Endothelial cell of umbilical vein (primary cell): ENCODE measurements around the gene PTPRH. TPM values are rescaled to one million over a fixed set of nuclear protein-coding genes. Genes with fewer than 3 reads are reported as not detected.

ENCODE experiments used
- BruUV-seq: library from RNA; stranded (reverse); fragments of 400-500 nt; replicated peaks from 2 replicates; lab custom pipeline; 2021; lab: Mats Ljungman, UMichigan
- CTCF ChIA-PET: fragments of 300-600, 350-600 bp; sonication (Branson Sonifier 250); formaldehyde crosslinking; loops from one replicate; lab custom pipeline; 2021; ENCODE audit warnings: antibody characterized with exemption, inconsistent platforms; lab: Charles Lee
- POLR2A ChIA-PET: fragments of 300-600, 350-600 bp; sonication (Branson Sonifier 250); formaldehyde crosslinking; loops from one replicate; lab custom pipeline; 2021; ENCODE audit warnings: antibody characterized with exemption, inconsistent platforms; lab: Charles Lee
- DNase-seq: peaks from one replicate; pipeline ENCODE4 v3.0.0-alpha.2; 2011; ENCODE audit warnings: low read depth, low spot score
- FAIRE-seq: peaks from 2 replicates; lab custom pipeline; 2011; peaks lifted over from hg19 to GRCh38; lab: Jason Lieb, UNC
- H2AFZ ChIP-seq: 2 replicates; pipeline ENCODE4 v1.6.0; 2012; ENCODE audit warnings: low read depth, low read length, control low read depth, inconsistent platforms
- H3K27ac ChIP-seq: 2 replicates; pipeline ENCODE4 v1.5.1; 2011; ENCODE audit warnings: low read depth, mild to moderate bottlenecking, control low read depth, low read length, moderate library complexity; ENCODE audit not compliant: insufficient read depth
- H3K27me3 ChIP-seq, 2 experiments: 2 replicates each; pipeline versions ENCODE4 v1.6.0 to v1.6.1; 2011; ENCODE audit warnings: low read length in 2 of 2, mixed read lengths in 1 of 2; ENCODE audit not compliant: control insufficient read depth in 2 of 2, insufficient read depth in 2 of 2
- H3K36me3 ChIP-seq, 2 experiments: 2 replicates in 1 of 2; 3 replicates in 1 of 2; pipeline ENCODE4 v1.5.1; 2011; ENCODE audit warnings: low read length in 2 of 2, mild to moderate bottlenecking in 1 of 2, moderate library complexity in 1 of 2; ENCODE audit not compliant: control insufficient read depth in 2 of 2, insufficient read depth in 2 of 2; ENCODE audit errors: extremely low read depth in 1 of 2
- H3K4me1 ChIP-seq: 3 replicates; pipeline ENCODE4 v1.5.1; 2011; ENCODE audit warnings: mild to moderate bottlenecking, low read length; ENCODE audit not compliant: control insufficient read depth, insufficient read depth; ENCODE audit errors: extremely low read depth
- H3K4me2 ChIP-seq: 2 replicates; pipeline ENCODE4 v1.6.1; 2011; ENCODE audit warnings: low read length, control low read depth, mixed read lengths; ENCODE audit not compliant: insufficient read depth
- H3K4me3 ChIP-seq, 3 experiments: fragments of 200-600 bp in 1 of 3; sonication (generic), shearing (Covaris generic) in 1 of 3; replicated peaks in 1 of 3; 2 replicates each; pipeline ENCODE4 v1.5.1; 2011 to 2016; ENCODE audit warnings: control low read depth in 3 of 3, low read length in 3 of 3, mild to moderate bottlenecking in 2 of 3, inconsistent platforms in 1 of 3, low read depth in 1 of 3, moderate library complexity in 1 of 3; ENCODE audit not compliant: insufficient read depth in 1 of 3
- H3K79me2 ChIP-seq: 2 replicates; pipeline ENCODE4 v1.6.0; 2012; ENCODE audit warnings: low read length, inconsistent platforms; ENCODE audit not compliant: control insufficient read depth, insufficient read depth
- H3K9ac ChIP-seq: replicated peaks from 2 replicates; pipeline ENCODE3; 2011; ENCODE audit warnings: low read length, control low read depth; ENCODE audit not compliant: insufficient read depth; ENCODE audit errors: extremely low read depth
- H3K9me1 ChIP-seq: replicated peaks from 3 replicates; pipeline ENCODE4 v1.6.0; 2011; ENCODE audit warnings: mild to moderate bottlenecking, low read length; ENCODE audit not compliant: control insufficient read depth, insufficient read depth; ENCODE audit errors: extremely low read depth
- H3K9me3 ChIP-seq: replicated peaks from 2 replicates; pipeline ENCODE4 v1.5.1; 2012; ENCODE audit warnings: low read length, inconsistent platforms; ENCODE audit not compliant: control insufficient read depth, insufficient read depth
- H4K20me1 ChIP-seq: replicated peaks from 2 replicates; pipeline ENCODE3; 2011; ENCODE audit warnings: mild to moderate bottlenecking, low read length; ENCODE audit not compliant: control insufficient read depth, insufficient read depth; ENCODE audit errors: extremely low read depth
- EZH2 ChIP-seq: IDR thresholded peaks from 2 replicates; pipeline ENCODE4 v1.6.1; 2012; ENCODE audit warnings: borderline replicate concordance, low read depth, mild to moderate bottlenecking, moderate library complexity, low read length, inconsistent platforms; ENCODE audit not compliant: severe bottlenecking
- FOS ChIP-seq: IDR thresholded peaks from 2 replicates; pipeline ENCODE4 v1.6.1; 2011; ENCODE audit warnings: mild to moderate bottlenecking, low read length, moderate library complexity, borderline replicate concordance; ENCODE audit not compliant: insufficient read depth
- GATA2 ChIP-seq: IDR thresholded peaks from 2 replicates; pipeline ENCODE4 v1.7.0; 2011; ENCODE audit warnings: low read depth, mild to moderate bottlenecking, moderate library complexity, mixed read lengths, low read length; ENCODE audit not compliant: insufficient read length, insufficient read depth
- JUN ChIP-seq: IDR thresholded peaks from 2 replicates; pipeline ENCODE4 v1.6.1; 2011; ENCODE audit warnings: borderline replicate concordance, low read depth; ENCODE audit not compliant: insufficient read length, insufficient read depth
- MAX ChIP-seq: IDR thresholded peaks from 2 replicates; pipeline ENCODE4 v1.6.1; 2011; ENCODE audit not compliant: insufficient read depth, insufficient read length
- MYC ChIP-seq: IDR thresholded peaks from one replicate; pipeline ENCODE4 v1.6.1; 2011; ENCODE audit warnings: mild to moderate bottlenecking, low read depth, low read length
- POLR2A ChIP-seq: IDR thresholded peaks from 2 replicates; pipeline ENCODE4 v1.6.1; 2012; ENCODE audit warnings: low read depth, mild to moderate bottlenecking, control low read depth, low read length
- POLR2AphosphoS5 ChIP-seq: IDR thresholded peaks from 2 replicates; pipeline ENCODE4 v1.6.1; 2012; ENCODE audit warnings: low read depth, mild to moderate bottlenecking, control low read depth, low read length, moderate library complexity; ENCODE audit not compliant: insufficient read depth
- dilution Hi-C: fragments of 300-500 bp; cut with MboI; formaldehyde crosslinking; loops from one replicate; pipeline ENCODE4 v1.15.0; 2019; ENCODE audit warnings: low sequenced_read_pairs; ENCODE audit not compliant: extremely low pct_ligation_motif_present
- intact Hi-C: fragments of 100-400 bp; cut with micrococcal nuclease; formaldehyde crosslinking; loops from one replicate; pipeline ENCODE4 v1.10.0; 2022
- polyA plus RNA-seq, 4 experiments: library from polyadenylated mRNA; depleted of rRNA in 3 of 4; stranded (reverse) in 3 of 4; unstranded in 1 of 4; fragments of >200 nt; gene quantifications; 2 replicates each; pipeline versions ENCODE4 v1.2.1 to v1.2.3, GENCODE V29; 2011 to 2012; ENCODE audit warnings: missing spikeins in 1 of 4
- total RNA-seq: library from RNA; stranded (reverse); gene quantifications from 2 replicates; pipeline ENCODE4 v1.2.3, GENCODE V29; 2021
- TF ChIP-seq, protein P1 (sequence below), 2 donors: IDR thresholded peaks; 1 replicate in 1 of 2; 2 replicates in 1 of 2; pipeline ENCODE4 v1.5.1; 2011; ENCODE audit warnings: low read length in 2 of 2, mild to moderate bottlenecking in 2 of 2, moderate library complexity in 2 of 2, control low read depth in 1 of 2, inconsistent platforms in 1 of 2, low read depth in 1 of 2; ENCODE audit not compliant: insufficient read depth in 1 of 2; ENCODE audit errors: extremely low read depth in 1 of 2

Gene PTPRH
- total and polyA plus RNA-seq, 2 donors (not counting 3 experiments of a cell fraction or from before 2014, with no cell fraction given): 0.14 to 1.00 TPM

DNA sequence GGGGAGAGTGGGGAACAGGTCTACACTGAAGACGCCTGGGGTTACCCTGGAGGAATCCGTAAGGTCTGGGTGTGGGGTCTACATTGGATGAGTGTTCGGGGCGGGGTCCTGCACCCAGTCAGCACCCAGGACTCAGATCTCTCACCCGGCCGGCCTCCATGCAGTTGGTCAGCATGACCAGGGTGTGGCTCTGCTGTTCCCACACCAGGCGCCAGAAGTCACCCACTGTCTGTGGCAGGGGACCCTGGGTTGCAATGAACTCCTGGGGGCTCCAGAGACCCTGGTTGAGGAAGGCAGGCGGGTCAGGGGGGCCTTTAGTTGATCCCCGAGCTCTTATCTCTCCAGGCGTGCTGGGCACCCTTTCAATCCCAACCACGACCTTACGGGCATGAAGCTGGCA, 23.2 kb downstream of the PTPRH start:
- Histone ChIP-seq H2AFZ (no peak overlapping the region), H3K9me1 (no peaks in the 10 kb centered on the region), H3K9ac (no peak overlapping the region), H3K4me2 (no peak overlapping the region), H3K9me3 (no peaks in the 10 kb centered on the region), H3K36me3 (no peaks in the 10 kb centered on the region), H4K20me1 (no peaks in the 10 kb centered on the region), H3K79me2 (no peaks in the 10 kb centered on the region), H3K4me3 (no peak overlapping the region), H3K27me3 (peaks cover 0 to 4% of the 10 kb centered on the region in 2 experiments), H3K4me1 (peaks cover 5% of the 10 kb centered on the region), H3K27ac (no peak overlapping the region)
- ChIA-PET POLR2A (no interaction called here), CTCF (no interaction called here)
- TF ChIP-seq GATA2 (no peak), EZH2 (no peak), MAX (no peak), POLR2A (no peak), POLR2AphosphoS5 (no peak), FOS (no peak), MYC (no peak), JUN (no peak)
- TF ChIP-seq, protein P1, sequence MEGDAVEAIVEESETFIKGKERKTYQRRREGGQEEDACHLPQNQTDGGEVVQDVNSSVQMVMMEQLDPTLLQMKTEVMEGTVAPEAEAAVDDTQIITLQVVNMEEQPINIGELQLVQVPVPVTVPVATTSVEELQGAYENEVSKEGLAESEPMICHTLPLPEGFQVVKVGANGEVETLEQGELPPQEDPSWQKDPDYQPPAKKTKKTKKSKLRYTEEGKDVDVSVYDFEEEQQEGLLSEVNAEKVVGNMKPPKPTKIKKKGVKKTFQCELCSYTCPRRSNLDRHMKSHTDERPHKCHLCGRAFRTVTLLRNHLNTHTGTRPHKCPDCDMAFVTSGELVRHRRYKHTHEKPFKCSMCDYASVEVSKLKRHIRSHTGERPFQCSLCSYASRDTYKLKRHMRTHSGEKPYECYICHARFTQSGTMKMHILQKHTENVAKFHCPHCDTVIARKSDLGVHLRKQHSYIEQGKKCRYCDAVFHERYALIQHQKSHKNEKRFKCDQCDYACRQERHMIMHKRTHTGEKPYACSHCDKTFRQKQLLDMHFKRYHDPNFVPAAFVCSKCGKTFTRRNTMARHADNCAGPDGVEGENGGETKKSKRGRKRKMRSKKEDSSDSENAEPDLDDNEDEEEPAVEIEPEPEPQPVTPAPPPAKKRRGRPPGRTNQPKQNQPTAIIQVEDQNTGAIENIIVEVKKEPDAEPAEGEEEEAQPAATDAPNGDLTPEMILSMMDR (IDR thresholded peaks at IDR 0.05; ENCODE audit: extremely low read depth in 1 of 2, insufficient read depth in 1 of 2, low read depth in 1 of 2, low read length in 2 of 2): no peak
- intact Hi-C loops: no loop called here
- FAIRE-seq (no peak), DNase-seq (no peak)
- no TSS peak for BruUV-seq
- dilution Hi-C loops: no loop called here
